Activated naive CD8-positive, alpha-beta T cell treated with anti-CD3 and anti-CD28 coated beads, Interleukin-2, amount 10 ng/mL, durations not matched to agents 7 days and 5 days (primary cell): ENCODE data around the gene PCBP3. TPM values are rescaled to one million over a fixed set of nuclear protein-coding genes. Genes with fewer than 3 reads are reported as not detected.

Source experiments
- ATAC-seq: fragments of 150-1000 bp; cut with Tn5 transposase; one replicate; pipeline ENCODE4 v1.10.0; 2021; ENCODE audit warnings: low read depth, moderate library complexity
- POLR2A ChIA-PET: fragments of 350-600 bp; sonication (Branson Sonifier 250); formaldehyde crosslinking; loops from one replicate; lab custom pipeline; 2021; ENCODE audit warnings: antibody characterized with exemption; lab: Charles Lee
- DNase-seq: peaks from one replicate; pipeline ENCODE4 v3.0.0; 2021
- H3K27ac Mint-ChIP-seq: one replicate; pipeline ENCODE4 v1.8.0; 2022; ENCODE audit warnings: mild to moderate bottlenecking, mixed read lengths
- H3K27me3 Mint-ChIP-seq: one replicate; pipeline ENCODE4 v1.8.0; 2022; ENCODE audit warnings: mild to moderate bottlenecking, moderate library complexity, mixed read lengths
- H3K36me3 Mint-ChIP-seq: one replicate; pipeline ENCODE4 v1.8.0; 2021; ENCODE audit warnings: mild to moderate bottlenecking, mixed read lengths
- H3K4me1 Mint-ChIP-seq: one replicate; pipeline ENCODE4 v1.8.0; 2021; ENCODE audit warnings: mixed read lengths
- H3K4me3 Mint-ChIP-seq: one replicate; pipeline ENCODE4 v1.8.0; 2022; ENCODE audit warnings: mild to moderate bottlenecking, moderate library complexity, mixed read lengths
- H3K9me3 Mint-ChIP-seq: one replicate; pipeline ENCODE4 v1.8.0; 2021; ENCODE audit warnings: mixed read lengths
- total RNA-seq, 2 experiments: library from RNA; stranded (reverse); gene quantifications; one replicate each; pipeline ENCODE4 v1.2.3, GENCODE V29; 2021

PCBP3 gene
- total RNA-seq, 2 experiments from 2014 or later = 1.2 TPM; not detected in 1

GRCh38 chr21:45864436-45864835, 220.9 kb downstream of the PCBP3 start:
- ATAC-seq = no peak
- DNase-seq = no peak
- Mint-ChIP-seq H3K4me1 (no peaks in the 10 kb centered on the region), H3K27me3 (peaks cover 4% of the 10 kb centered on the region), H3K9me3 (no peaks in the 10 kb centered on the region), H3K36me3 (no peaks in the 10 kb centered on the region), H3K4me3 (no peak overlapping the region), H3K27ac (no peak overlapping the region)
- POLR2A ChIA-PET = no interaction called here

- no peak overlapping the region for H3K27ac Mint-ChIP-seq
- POLR2A ChIA-PET = interaction anchor here (0.6 kb wide), 1 partner anchor 27 kb away, joined by 3 read pairs; no protein-coding TSS in a partner anchor
- DNase-seq (no peak), ATAC-seq (no peak)
- H3K4me3 Mint-ChIP-seq = no peak overlapping the region
- H3K9me3 Mint-ChIP-seq = no peaks in the 10 kb centered on the region
- peaks cover 4% of the 10 kb centered on the region for H3K27me3 Mint-ChIP-seq
- H3K36me3 Mint-ChIP-seq = no peaks in the 10 kb centered on the region
- no peaks in the 10 kb centered on the region for H3K4me1 Mint-ChIP-seq
Observed at GRCh38 chr21:45865106-45865835, 221.7 kb downstream of the PCBP3 start.

- DNase-seq (no peak), ATAC-seq (no peak)
- no peak overlapping the region for H3K27ac Mint-ChIP-seq
- H3K36me3 Mint-ChIP-seq = no peaks in the 10 kb centered on the region
- POLR2A ChIA-PET = no interaction called here
- no peak overlapping the region for H3K4me3 Mint-ChIP-seq
- peaks cover 4% of the 10 kb centered on the region for H3K27me3 Mint-ChIP-seq
- H3K4me1 Mint-ChIP-seq = no peaks in the 10 kb centered on the region
- no peaks in the 10 kb centered on the region for H3K9me3 Mint-ChIP-seq
Observed at GRCh38 chr21:45866551-45866950, 223.0 kb downstream of the PCBP3 start.

GRCh38 chr21:45867041-45867666, 223.6 kb downstream of the PCBP3 start:
- no peaks in the 10 kb centered on the region for H3K4me1 Mint-ChIP-seq

GRCh38 chr21:45867671-45868081, 224.2 kb downstream of the PCBP3 start:
- no peaks in the 10 kb centered on the region for H3K4me1 Mint-ChIP-seq
- H3K27ac Mint-ChIP-seq = no peak overlapping the region
- no peak for DNase-seq
- no peak overlapping the region for H3K4me3 Mint-ChIP-seq
- POLR2A ChIA-PET = interaction anchor here (0.6 kb wide), 1 partner anchor 15 kb away, joined by 4 read pairs; no protein-coding TSS in a partner anchor
- no peaks in the 10 kb centered on the region for H3K9me3 Mint-ChIP-seq
- ATAC-seq = no peak
- H3K36me3 Mint-ChIP-seq = no peaks in the 10 kb centered on the region
- H3K27me3 Mint-ChIP-seq = peaks cover 4% of the 10 kb centered on the region

More at GRCh38 chr21:45867041-45867666, 223.6 kb downstream of the PCBP3 start:
- ATAC-seq (no peak), DNase-seq (no peak)
- Mint-ChIP-seq H3K27me3 (peaks cover 4% of the 10 kb centered on the region), H3K4me3 (no peak overlapping the region), H3K27ac (no peak overlapping the region), H3K36me3 (no peaks in the 10 kb centered on the region), H3K9me3 (no peaks in the 10 kb centered on the region)
- POLR2A ChIA-PET = no interaction called here

- Mint-ChIP-seq H3K36me3 (no peaks in the 10 kb centered on the region), H3K27me3 (peaks cover 4% of the 10 kb centered on the region), H3K4me3 (no peak overlapping the region), H3K27ac (no peak overlapping the region), H3K4me1 (no peaks in the 10 kb centered on the region), H3K9me3 (no peaks in the 10 kb centered on the region)
- POLR2A ChIA-PET = interaction anchor here (0.6 kb wide), 1 partner anchor 15 kb away, joined by 4 read pairs; no protein-coding TSS in a partner anchor
- DNase-seq (peak; percentile 23), ATAC-seq (no peak)
Observed at GRCh38 chr21:45868086-45868485, 224.6 kb downstream of the PCBP3 start.

- Mint-ChIP-seq H3K27me3 (peaks cover 4% of the 10 kb centered on the region), H3K4me3 (no peak overlapping the region), H3K36me3 (no peaks in the 10 kb centered on the region), H3K27ac (no peak overlapping the region), H3K4me1 (no peaks in the 10 kb centered on the region), H3K9me3 (no peaks in the 10 kb centered on the region)
- DNase-seq (no peak), ATAC-seq (no peak)
- POLR2A ChIA-PET = interaction anchor here (0.6 kb wide), 1 partner anchor 15 kb away, joined by 4 read pairs; no protein-coding TSS in a partner anchor
Observed at GRCh38 chr21:45868488-45868887, 225.0 kb downstream of the PCBP3 start.

GRCh38 chr21:45869121-45870007, 225.8 kb downstream of the PCBP3 start:
- Mint-ChIP-seq H3K27ac (no peak overlapping the region), H3K4me3 (no peak overlapping the region), H3K4me1 (no peaks in the 10 kb centered on the region), H3K9me3 (no peaks in the 10 kb centered on the region), H3K27me3 (peaks cover 4% of the 10 kb centered on the region), H3K36me3 (no peaks in the 10 kb centered on the region)
- ATAC-seq (no peak), DNase-seq (no peak)
- POLR2A ChIA-PET = no interaction called here

GRCh38 chr21:45870421-45870820, 226.9 kb downstream of the PCBP3 start:
- Mint-ChIP-seq H3K4me3 (no peak overlapping the region), H3K27me3 (peaks cover 4% of the 10 kb centered on the region), H3K4me1 (no peaks in the 10 kb centered on the region), H3K9me3 (no peaks in the 10 kb centered on the region), H3K36me3 (no peaks in the 10 kb centered on the region), H3K27ac (no peak overlapping the region)
- POLR2A ChIA-PET = no interaction called here
- DNase-seq (no peak), ATAC-seq (no peak)

GRCh38 chr21:45870851-45871615, 227.5 kb downstream of the PCBP3 start:
- H3K4me3 Mint-ChIP-seq = no peak overlapping the region
- H3K27me3 Mint-ChIP-seq = peaks cover 4% of the 10 kb centered on the region
- no peak for ATAC-seq
- peak; percentile 20 for DNase-seq
- no peak overlapping the region for H3K27ac Mint-ChIP-seq
- H3K36me3 Mint-ChIP-seq = no peaks in the 10 kb centered on the region
- POLR2A ChIA-PET = no interaction called here
- no peaks in the 10 kb centered on the region for H3K4me1 Mint-ChIP-seq
- no peaks in the 10 kb centered on the region for H3K9me3 Mint-ChIP-seq

GRCh38 chr21:45871616-45872236, 228.2 kb downstream of the PCBP3 start:
- Mint-ChIP-seq H3K9me3 (no peaks in the 10 kb centered on the region), H3K4me1 (no peaks in the 10 kb centered on the region), H3K27me3 (peaks cover 6% of the 10 kb centered on the region), H3K36me3 (no peaks in the 10 kb centered on the region), H3K4me3 (no peak overlapping the region), H3K27ac (no peak overlapping the region)
- DNase-seq (peak; percentile 9), ATAC-seq (no peak)
- POLR2A ChIA-PET = no interaction called here

GRCh38 chr21:45872471-45872870, 228.9 kb downstream of the PCBP3 start:
- no peaks in the 10 kb centered on the region for H3K9me3 Mint-ChIP-seq
- POLR2A ChIA-PET = no interaction called here
- H3K4me1 Mint-ChIP-seq = no peaks in the 10 kb centered on the region
- ATAC-seq (no peak), DNase-seq (peak; percentile 10)
- no peak overlapping the region for H3K4me3 Mint-ChIP-seq
- peaks cover 8% of the 10 kb centered on the region for H3K27me3 Mint-ChIP-seq
- H3K27ac Mint-ChIP-seq = no peak overlapping the region
- H3K36me3 Mint-ChIP-seq = no peaks in the 10 kb centered on the region
